GM12878 (cell line): ENCODE data around the gene MEG3. TPM values are rescaled to one million over a fixed set of nuclear protein-coding genes. Genes with fewer than 3 reads are reported as not detected.

Experiments used
- ATAC-seq: fragments of 200-7000 bp; cut with Tn5 transposase; 3 replicates; pipeline ENCODE4 v1.9.1; 2020; ENCODE audit warnings: mild to moderate bottlenecking, moderate library complexity
- BruUV-seq: library from RNA; stranded (reverse); fragments of 400-500 nt; replicated peaks from 2 replicates; lab custom pipeline; 2021; lab: Mats Ljungman, UMichigan
- CTCF ChIA-PET: fragments of 300-600 bp; sonication (Branson Sonifier 250); formaldehyde crosslinking; extraction: SDS; loops from one replicate; lab custom pipeline; 2021; ENCODE audit warnings: inconsistent platforms; lab: Yijun Ruan, JAX
- POLR2A ChIA-PET: fragments of 350-600 bp; formaldehyde crosslinking; extraction: SDS; loops from one replicate; lab custom pipeline; 2021; ENCODE audit warnings: inconsistent platforms; lab: Charles Lee
- RAD21 ChIA-PET: fragments of 300-600 bp; sonication (Branson Sonifier 250); formaldehyde crosslinking; loops from one replicate; lab custom pipeline; 2023; ENCODE audit warnings: antibody characterized with exemption; ENCODE audit not compliant: unreplicated experiment; lab: Charles Lee
- SMC1A ChIA-PET: fragments of 300-600 bp; sonication (Branson Sonifier 250); formaldehyde crosslinking; loops from one replicate; lab custom pipeline; 2023; ENCODE audit not compliant: unreplicated experiment, uncharacterized antibody; lab: Charles Lee
- DNase-seq: peaks from one replicate; pipeline ENCODE4 v3.0.0-alpha.2; 2011; ENCODE audit warnings: low read depth, low spot score
- FAIRE-seq: peaks from 3 replicates; lab custom pipeline; 2011; peaks lifted over from hg19 to GRCh38; lab: Jason Lieb, UNC
- H2AFZ ChIP-seq: 2 replicates; pipeline ENCODE4 v1.6.0; 2011; ENCODE audit warnings: low read depth, low read length, control low read depth; ENCODE audit not compliant: control insufficient read depth
- H3K27ac ChIP-seq: 2 replicates; pipeline ENCODE4 v1.5.1; 2011; ENCODE audit warnings: control low read depth; ENCODE audit not compliant: control insufficient read depth, insufficient read depth
- H3K27me3 ChIP-seq, 2 experiments: replicated peaks in 1 of 2; 2 replicates each; pipeline versions ENCODE4 v1.6.0 to v1.6.1; 2011; ENCODE audit warnings: low read length in 1 of 2; ENCODE audit not compliant: control insufficient read depth in 2 of 2, insufficient read depth in 2 of 2
- H3K36me3 ChIP-seq, 2 experiments: 2 replicates each; pipeline ENCODE4 v1.5.1; 2011; ENCODE audit warnings: low read length in 1 of 2; ENCODE audit not compliant: control insufficient read depth in 2 of 2, insufficient read depth in 2 of 2
- H3K4me1 ChIP-seq: 2 replicates; pipeline ENCODE4 v1.6.1; 2011; ENCODE audit warnings: mild to moderate bottlenecking, low read length, moderate library complexity, mixed read lengths; ENCODE audit not compliant: control insufficient read depth, insufficient read depth
- H3K4me2 ChIP-seq: 2 replicates; pipeline ENCODE4 v1.6.0; 2011; ENCODE audit warnings: control low read depth; ENCODE audit not compliant: control insufficient read depth, insufficient read depth
- H3K4me3 ChIP-seq: fragments of 200-600 bp; sonication (generic); 2 replicates; pipeline ENCODE4 v1.5.1; 2016
- H3K79me2 ChIP-seq: 2 replicates; pipeline ENCODE4 v1.6.0; 2011; ENCODE audit warnings: low read length; ENCODE audit not compliant: control insufficient read depth, insufficient read depth
- H3K9ac ChIP-seq: 2 replicates; pipeline ENCODE4 v1.8.0; 2011; ENCODE audit warnings: low read length, control low read depth, mixed read lengths; ENCODE audit not compliant: control insufficient read depth, insufficient read depth
- H3K9me3 ChIP-seq: replicated peaks from 3 replicates; pipeline ENCODE4 v1.5.1; 2011; ENCODE audit warnings: mild to moderate bottlenecking, low read length; ENCODE audit not compliant: control insufficient read depth, insufficient read depth
- H4K20me1 ChIP-seq: 2 replicates; pipeline ENCODE4 v1.6.0; 2011; ENCODE audit not compliant: control insufficient read depth, insufficient read depth
- CBX3 ChIP-seq: fragments of 200-600 bp; sonication (generic); IDR thresholded peaks from 2 replicates; pipeline ENCODE4 v1.6.1; 2016; ENCODE audit warnings: low read depth, borderline replicate concordance
- CBX5 ChIP-seq: sonication (generic); IDR thresholded peaks from 2 replicates; pipeline ENCODE4 v1.6.1; 2016; ENCODE audit warnings: low read depth, moderate library complexity, mild to moderate bottlenecking, inconsistent platforms
- ESRRA ChIP-seq: IDR thresholded peaks from 2 replicates; pipeline ENCODE4 v1.6.1; 2012; ENCODE audit warnings: mild to moderate bottlenecking, low read length, improper control_type of control experiment
- GABPA ChIP-seq: IDR thresholded peaks from 2 replicates; pipeline ENCODE4 v1.6.1; 2014; ENCODE audit warnings: antibody characterized with exemption, low read depth, mild to moderate bottlenecking, inconsistent platforms
- MTA2 ChIP-seq: fragments of 450-650 bp; IDR thresholded peaks from 2 replicates; pipeline ENCODE4 v1.6.1; 2016; ENCODE audit warnings: low read depth, mild to moderate bottlenecking, moderate library complexity
- POLR2AphosphoS5 ChIP-seq: IDR thresholded peaks from 2 replicates; pipeline ENCODE4 v1.6.1; 2011; ENCODE audit warnings: mild to moderate bottlenecking, low read length, inconsistent platforms
- POU2F2 ChIP-seq: IDR thresholded peaks from 3 replicates; pipeline ENCODE4 v1.6.1; 2011; ENCODE audit warnings: low read depth, mild to moderate bottlenecking, low read length, borderline replicate concordance
- RFX5 ChIP-seq: IDR thresholded peaks from 2 replicates; pipeline ENCODE4 v1.6.1; 2011; ENCODE audit warnings: low read depth, low read length, improper control_type of control experiment
- SREBF2 ChIP-seq: IDR thresholded peaks from 2 replicates; pipeline ENCODE4 v1.6.1; 2012; ENCODE audit warnings: mild to moderate bottlenecking, low read length
- SUPT20H ChIP-seq: IDR thresholded peaks from 2 replicates; pipeline ENCODE4 v1.6.1; 2011; ENCODE audit warnings: low read depth, mild to moderate bottlenecking, low read length, moderate library complexity, borderline replicate concordance; ENCODE audit not compliant: control insufficient read depth
- YBX1 ChIP-seq: fragments of 450-650 bp; IDR thresholded peaks from 2 replicates; pipeline ENCODE4 v1.6.1; 2016; ENCODE audit warnings: antibody characterized with exemption
- ZNF207 ChIP-seq: fragments of 450-650 bp; IDR thresholded peaks from 2 replicates; pipeline ENCODE4 v1.6.1; 2014; ENCODE audit warnings: antibody characterized with exemption, mild to moderate bottlenecking, borderline replicate concordance
- ZSCAN29 ChIP-seq: fragments of 450-650 bp; IDR thresholded peaks from 2 replicates; pipeline ENCODE4 v1.6.1; 2017; ENCODE audit warnings: mild to moderate bottlenecking, moderate library complexity
- ZZZ3 ChIP-seq: IDR thresholded peaks from 2 replicates; pipeline ENCODE4 v1.6.1; 2011; ENCODE audit warnings: low read depth; ENCODE audit not compliant: control insufficient read depth, insufficient read length
- WGBS: methylation state at CpG from one replicate; pipeline ENCODE4 v1.1.6; 2016; ENCODE audit warnings: low lambda C conversion rate; ENCODE audit not compliant: insufficient replicate concordance, insufficient coverage; ENCODE audit errors: missing lambda C conversion rate; 5-methylcytosine and 5-hydroxymethylcytosine counted together
- in situ Hi-C: fragments of 300-500 bp; cut with MboI; formaldehyde crosslinking; loops from 9 replicates; pipeline ENCODE4 v1.14.3; 2018; ENCODE audit warnings: mixed read lengths
- intact Hi-C: fragments of 100-400 bp; cut with micrococcal nuclease; formaldehyde crosslinking; loops from one replicate; pipeline ENCODE4 v1.14.2; 2022; ENCODE audit not compliant: unreplicated experiment
- polyA plus RNA-seq, 11 experiments: library from polyadenylated mRNA; depleted of rRNA in 4 of 11; unstranded in 6 of 11; stranded (reverse) in 5 of 11; fragments of >200 nt; fragmentation: Nextera tagmentation in 4 of 11; fragmentation: Illumina TruSeq in 1 of 11; extraction: Ambion mirVana in 4 of 11; extraction: Trizol in 1 of 11; gene quantifications; 1 replicate in 1 of 11; 2 replicates in 10 of 11; pipeline versions ENCODE4 v1.2.1 to v1.2.3, GENCODE V29; 2011 to 2016; ENCODE audit warnings: inconsistent platforms in 2 of 11, missing spikeins in 2 of 11, low read depth in 1 of 11
- total RNA-seq, 4 experiments: library from RNA; depleted of rRNA in 3 of 4; stranded (reverse); fragments of >200 nt in 3 of 4; fragmentation: Illumina TruSeq in 1 of 4; extraction: Trizol in 1 of 4; gene quantifications; 2 replicates each; pipeline versions ENCODE4 v1.2.1 to v1.2.3, GENCODE V29; 2013 to 2021
- TF ChIP-seq, protein P1 (sequence below): IDR thresholded peaks from 2 replicates; pipeline ENCODE4 v1.6.1; 2011; ENCODE audit warnings: mild to moderate bottlenecking, low read depth, low read length, moderate library complexity; ENCODE audit not compliant: insufficient replicate concordance
- TF ChIP-seq, protein P2 (sequence below): fragments of 450-650 bp; IDR thresholded peaks from 2 replicates; pipeline ENCODE4 v1.6.1; 2016; ENCODE audit warnings: mild to moderate bottlenecking

Gene MEG3
- total and polyA plus RNA-seq, 10 of the 15 experiments (the other 5 are each of a cell fraction or from before 2014, with no cell fraction given) = 0.03 to 2.9 (median 0.95) TPM; not detected in 7

DNA sequence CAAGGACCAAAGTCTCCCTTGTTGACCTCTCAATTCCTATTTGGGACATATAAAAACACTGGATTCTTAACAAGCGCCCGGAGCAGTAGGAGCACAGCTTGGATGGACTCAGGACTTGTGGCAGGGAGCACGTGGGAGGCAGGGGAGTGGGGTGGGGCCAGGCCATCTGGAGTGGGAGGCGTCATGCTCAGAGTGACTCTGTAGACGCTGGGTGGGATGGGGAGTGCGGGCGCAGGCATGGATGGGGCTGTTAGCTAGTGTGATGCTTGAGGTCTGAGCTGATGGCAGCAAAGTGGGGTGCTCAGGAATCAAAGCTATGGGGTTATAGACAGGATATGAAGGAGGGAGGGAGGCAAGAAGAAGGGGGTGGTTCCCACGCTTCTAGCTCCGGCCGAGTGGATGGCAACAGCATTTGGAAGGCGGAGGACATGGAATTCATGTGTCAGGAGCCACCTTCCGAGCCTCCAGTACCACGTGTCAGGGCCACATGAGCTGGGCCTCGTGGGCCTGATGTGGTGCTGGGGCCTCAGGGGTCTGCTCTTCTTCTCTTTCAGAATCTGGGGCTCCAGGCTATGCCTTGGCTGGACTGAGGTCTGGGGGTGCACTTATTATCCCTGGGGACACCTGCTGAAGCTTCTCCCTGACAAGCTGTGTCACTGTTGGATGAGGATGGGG is 26.2 kb downstream of the MEG3 start:
- WGBS = 36% methylated on average over 10 of the region's 14 CpGs
- H3K4me3 ChIP-seq = no peak overlapping the region
- H3K9ac ChIP-seq = no peak overlapping the region
- H3K36me3 ChIP-seq = no peaks in the 10 kb centered on the region
- TF ChIP-seq, protein P1, sequence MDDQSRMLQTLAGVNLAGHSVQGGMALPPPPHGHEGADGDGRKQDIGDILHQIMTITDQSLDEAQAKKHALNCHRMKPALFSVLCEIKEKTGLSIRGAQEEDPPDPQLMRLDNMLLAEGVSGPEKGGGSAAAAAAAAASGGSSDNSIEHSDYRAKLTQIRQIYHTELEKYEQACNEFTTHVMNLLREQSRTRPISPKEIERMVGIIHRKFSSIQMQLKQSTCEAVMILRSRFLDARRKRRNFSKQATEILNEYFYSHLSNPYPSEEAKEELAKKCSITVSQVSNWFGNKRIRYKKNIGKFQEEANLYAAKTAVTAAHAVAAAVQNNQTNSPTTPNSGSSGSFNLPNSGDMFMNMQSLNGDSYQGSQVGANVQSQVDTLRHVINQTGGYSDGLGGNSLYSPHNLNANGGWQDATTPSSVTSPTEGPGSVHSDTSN = no peak
- TF ChIP-seq ESRRA = no peak
- no peak for TF ChIP-seq CBX3
- TF ChIP-seq POU2F2 = no peak
- no peak for TF ChIP-seq ZSCAN29
- TF ChIP-seq SUPT20H = no peak
- no peak for TF ChIP-seq RFX5
- TF ChIP-seq POLR2AphosphoS5 = no peak
- TF ChIP-seq YBX1 = no peak
- TF ChIP-seq, protein P2, sequence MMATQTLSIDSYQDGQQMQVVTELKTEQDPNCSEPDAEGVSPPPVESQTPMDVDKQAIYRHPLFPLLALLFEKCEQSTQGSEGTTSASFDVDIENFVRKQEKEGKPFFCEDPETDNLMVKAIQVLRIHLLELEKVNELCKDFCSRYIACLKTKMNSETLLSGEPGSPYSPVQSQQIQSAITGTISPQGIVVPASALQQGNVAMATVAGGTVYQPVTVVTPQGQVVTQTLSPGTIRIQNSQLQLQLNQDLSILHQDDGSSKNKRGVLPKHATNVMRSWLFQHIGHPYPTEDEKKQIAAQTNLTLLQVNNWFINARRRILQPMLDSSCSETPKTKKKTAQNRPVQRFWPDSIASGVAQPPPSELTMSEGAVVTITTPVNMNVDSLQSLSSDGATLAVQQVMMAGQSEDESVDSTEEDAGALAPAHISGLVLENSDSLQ = no peak
- TF ChIP-seq MTA2 = no peak
- TF ChIP-seq CBX5 = no peak
- no peak for TF ChIP-seq SREBF2
- no peak for TF ChIP-seq GABPA
- TF ChIP-seq ZZZ3 = no peak
- no peak for TF ChIP-seq ZNF207
- in situ Hi-C loops = loop anchor here (5.0 kb wide), 1 partner anchor 780 kb away; no protein-coding TSS in a partner anchor
- intact Hi-C loops = loop anchor here (1.0 to 10.0 kb wide), 2 partner anchors 383 to 776 kb away; no protein-coding TSS in a partner anchor
- H3K79me2 ChIP-seq = no peaks in the 10 kb centered on the region
- DNase-seq (no peak), ATAC-seq (no peak), FAIRE-seq (no peak)
- no peak overlapping the region for H3K27ac ChIP-seq
- ChIA-PET POLR2A (no interaction called here), RAD21 (interaction anchor here (1.2 kb wide), 1 partner anchor 383 kb away, joined by 4 read pairs; no protein-coding TSS in a partner anchor), CTCF (interaction anchor here (0.7 to 3.1 kb wide), 4 partner anchors 9 to 87 kb away, joined by 3 to 11 read pairs (median 3); no protein-coding TSS in a partner anchor), SMC1A (no interaction called here)
- no TSS peak for BruUV-seq
- H3K4me2 ChIP-seq = no peak overlapping the region
- H3K27me3 ChIP-seq = no peaks in the 10 kb centered on the region
- H2AFZ ChIP-seq = no peak overlapping the region
- H3K4me1 ChIP-seq = no peaks in the 10 kb centered on the region
- no peaks in the 10 kb centered on the region for H4K20me1 ChIP-seq
- no peaks in the 10 kb centered on the region for H3K9me3 ChIP-seq
